Activated CD8-positive, alpha-beta memory T cell treated with anti-CD3 and anti-CD28 coated beads, Interleukin-2, amount 50 U/mL, for 24 hours (primary cell): ENCODE results near the gene BMERB1.
"Not testable (repeated sequence)": the region's sequence is repeated elsewhere in the genome, so short reads cannot be mapped to it uniquely, and the experiment has no call there.

Experiments
- DNase-seq: peaks from one replicate; pipeline ENCODE4 v3.0.0-alpha.2; 2020; ENCODE audit errors: extremely low read depth

BMERB1 gene

DNA sequence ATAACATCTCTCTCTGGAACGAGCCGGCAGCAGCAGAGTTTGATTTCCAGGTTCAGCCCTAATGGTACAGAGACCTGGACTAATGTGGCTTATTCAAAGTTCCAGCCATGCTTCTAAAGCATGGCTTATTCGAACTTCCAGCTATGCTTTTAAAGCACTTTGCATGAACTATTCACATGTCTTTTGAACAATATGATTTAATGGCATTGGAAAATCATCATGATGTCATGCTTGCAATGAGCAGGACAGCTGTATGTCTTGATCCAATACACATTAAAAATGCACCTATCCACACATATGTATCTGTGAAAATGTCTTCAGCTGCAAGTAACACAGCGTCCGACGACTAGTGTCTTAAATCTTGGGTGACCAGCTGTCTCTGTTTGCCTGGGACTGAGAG lies 122.9 kb downstream of the BMERB1 start:
- no peak for DNase-seq

DNA sequence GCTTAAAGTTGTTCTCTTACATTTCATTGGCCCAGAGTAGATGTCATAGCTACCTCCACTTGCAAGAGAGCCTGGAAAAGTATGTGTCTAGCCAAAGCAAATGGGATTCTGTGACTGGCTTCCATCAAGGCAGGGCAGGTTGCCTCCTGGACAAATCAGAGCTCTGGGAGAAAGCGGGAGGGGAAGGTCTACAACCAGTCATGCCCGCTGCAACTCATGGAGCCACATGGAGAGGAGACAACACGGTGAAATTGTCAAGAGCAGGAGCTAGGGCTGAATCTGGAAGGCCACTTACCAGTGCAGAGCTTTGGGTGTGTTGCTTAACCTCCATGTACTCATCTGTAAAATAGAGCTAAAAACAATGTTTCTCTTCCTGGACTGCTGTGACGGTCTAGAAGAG lies 124.8 kb downstream of the BMERB1 start:
- DNase-seq: no peak

DNA sequence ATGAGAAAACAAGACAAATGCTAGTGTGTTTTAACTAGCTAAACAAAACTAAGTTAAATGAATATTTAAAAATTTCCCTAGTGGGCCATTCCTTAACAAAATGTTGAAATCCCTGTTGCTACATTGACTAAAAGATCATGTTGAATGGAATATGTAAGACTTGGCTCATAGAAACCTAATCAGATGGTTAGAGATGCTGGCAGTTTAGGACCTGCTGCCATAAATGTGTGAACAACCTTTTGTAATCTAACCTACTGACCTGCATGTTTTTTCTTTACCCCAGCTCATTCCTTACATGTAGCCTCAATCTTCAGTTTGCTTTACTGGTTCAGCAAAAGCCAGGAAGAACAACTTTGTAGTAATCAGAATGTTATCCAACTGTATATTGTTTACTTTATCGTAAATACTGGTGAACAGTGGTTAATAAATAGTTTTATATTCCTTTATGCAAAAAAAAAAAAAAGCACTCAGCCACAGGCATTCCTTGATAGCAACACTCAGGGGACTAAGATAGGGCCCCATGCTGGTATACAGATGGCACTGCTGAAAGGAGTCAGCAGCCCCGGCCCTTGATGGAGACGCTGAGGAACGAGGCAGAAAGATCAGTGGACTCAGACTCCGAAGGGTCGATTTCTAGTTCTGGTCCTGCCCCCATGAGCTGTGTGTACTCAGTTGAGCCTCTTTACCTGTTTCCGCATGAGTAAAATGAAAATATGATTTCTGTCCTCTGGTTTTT lies 130.4 kb downstream of the BMERB1 start:
- no peak for DNase-seq

DNA sequence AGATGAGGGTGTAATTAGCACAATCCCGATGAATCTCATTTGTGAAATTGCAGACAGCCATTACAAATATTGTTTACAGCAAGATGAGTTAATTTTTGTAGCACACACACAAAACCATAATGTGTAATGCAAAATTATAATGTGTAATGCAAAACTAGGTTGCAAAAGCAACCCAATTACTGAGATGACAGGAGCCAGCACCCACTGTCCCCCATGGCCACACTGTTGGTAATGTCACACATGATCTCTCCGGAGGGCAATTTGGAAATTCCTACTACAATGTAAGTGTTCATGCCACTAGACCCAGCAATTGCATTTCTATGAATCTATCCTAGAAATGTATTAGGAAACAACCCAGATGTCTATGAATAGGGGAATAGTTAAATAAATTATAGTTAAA lies 131.7 kb downstream of the BMERB1 start:
- DNase-seq: no peak

- DNase-seq: no peak
Measured at GRCh38 chr16:15567823-15568222, 133.4 kb downstream of the BMERB1 start.

GRCh38 chr16:15570666-15571065 lies 136.3 kb downstream of the BMERB1 start:
- not testable (repeated sequence) for DNase-seq

DNA sequence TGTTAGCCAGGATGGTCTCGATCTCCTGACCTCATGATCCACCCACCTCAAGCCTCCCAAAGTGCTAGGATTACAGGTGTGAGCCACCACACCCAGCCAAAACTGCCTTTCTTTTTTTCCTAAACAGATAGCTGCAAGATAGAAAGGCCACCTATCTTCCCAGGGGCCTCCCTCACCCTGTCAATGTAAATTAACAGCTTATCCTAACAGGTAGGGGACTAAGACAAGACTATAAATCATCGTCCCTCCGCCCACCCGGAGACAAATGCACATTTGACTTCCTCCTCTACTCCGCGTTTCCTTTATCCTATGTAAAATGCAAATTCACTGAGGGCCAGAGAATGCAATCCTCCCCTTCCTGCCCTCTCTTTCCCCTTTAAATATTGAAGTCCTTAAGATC lies 137.2 kb downstream of the BMERB1 start:
- DNase-seq: no peak

DNA sequence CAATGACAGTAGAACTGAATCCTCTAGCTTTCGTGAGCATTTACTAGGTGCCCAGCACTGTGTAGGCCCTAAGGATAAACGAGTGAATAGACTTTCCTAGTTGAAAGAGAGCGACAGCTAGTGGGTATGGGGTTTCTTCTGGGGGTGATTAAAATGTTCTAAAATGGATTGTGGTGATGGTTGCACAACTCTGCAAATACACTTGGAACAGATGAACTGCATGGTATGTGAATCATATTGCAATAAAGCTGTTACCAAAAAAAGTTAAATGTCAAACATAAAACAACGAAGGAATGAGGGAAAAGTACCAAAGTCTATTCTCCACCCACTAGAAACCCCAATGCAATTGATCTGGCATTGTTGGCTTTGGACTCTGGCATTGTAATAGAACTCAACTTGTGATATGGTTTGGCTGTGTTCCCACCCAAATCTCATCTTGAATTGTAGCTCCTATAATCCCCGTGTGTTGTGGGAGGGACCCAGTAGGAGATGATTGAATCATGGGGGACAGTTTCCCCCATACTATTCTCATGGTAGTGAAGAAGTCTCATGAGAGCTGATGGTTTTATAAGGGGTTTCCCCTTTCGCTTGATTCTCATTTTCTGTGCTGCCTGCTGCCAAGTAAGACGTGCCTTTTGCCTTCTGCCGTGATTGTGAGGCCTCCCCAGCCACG lies 138.1 kb downstream of the BMERB1 start:
- DNase-seq: no peak

- DNase-seq: no peak
Measured at GRCh38 chr16:15573274-15573895, 139.0 kb downstream of the BMERB1 start.

- DNase-seq: not testable (repeated sequence)
Measured at GRCh38 chr16:15573896-15574613, 139.7 kb downstream of the BMERB1 start.

GRCh38 chr16:15574614-15574948 lies 140.2 kb downstream of the BMERB1 start:
- DNase-seq: no peak

- DNase-seq: no peak
Measured at GRCh38 chr16:15575293-15576049, 141.1 kb downstream of the BMERB1 start.

- DNase-seq: no peak
Measured at GRCh38 chr16:15576960-15577958, 142.9 kb downstream of the BMERB1 start.

- DNase-seq: no peak
Measured at GRCh38 chr16:15578824-15579223, 144.4 kb downstream of the BMERB1 start.

GRCh38 chr16:15581127-15581815 lies 146.9 kb downstream of the BMERB1 start:
- no peak for DNase-seq

- DNase-seq: no peak
Measured at GRCh38 chr16:15583526-15583925, 149.1 kb downstream of the BMERB1 start.

DNA sequence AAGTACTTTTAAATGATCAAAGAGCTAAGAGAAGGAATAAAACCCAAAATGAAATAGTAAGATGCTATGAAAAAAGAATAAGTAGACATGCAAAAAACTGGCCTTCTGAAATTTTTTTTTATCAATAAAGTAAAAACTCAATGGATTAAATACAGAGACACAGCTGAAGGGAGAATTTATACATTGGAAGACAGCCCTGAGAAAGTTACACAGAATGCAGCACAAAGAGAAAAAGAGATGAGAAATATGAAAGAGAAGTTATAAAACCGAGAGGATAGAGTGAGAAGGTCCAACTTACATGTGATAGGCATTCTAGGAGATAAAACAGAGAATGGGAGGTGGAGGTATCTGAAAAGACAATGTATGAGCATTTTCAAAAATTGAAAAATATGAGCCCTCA lies 151.6 kb downstream of the BMERB1 start:
- DNase-seq: no peak

DNA sequence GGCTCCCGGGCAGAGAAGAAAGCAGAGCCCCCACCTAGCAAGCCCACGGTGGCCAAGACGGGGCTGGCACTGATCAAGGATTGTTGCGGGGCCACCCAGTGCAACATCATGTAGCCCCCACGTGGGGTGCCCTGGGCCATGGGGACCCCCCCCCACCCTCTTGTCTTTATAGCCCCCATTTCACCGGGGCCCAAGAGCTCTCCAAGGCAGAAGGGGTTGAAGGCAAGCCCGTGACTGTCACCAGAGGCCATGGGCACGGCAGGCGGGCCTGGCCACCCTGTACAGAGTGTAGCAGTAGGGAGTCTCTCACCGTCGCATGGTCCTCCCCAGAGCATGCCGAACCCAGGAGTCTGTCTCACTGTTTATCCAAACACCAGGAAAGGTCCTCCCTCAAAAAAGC lies 152.3 kb downstream of the BMERB1 start:
- DNase-seq: no peak

DNA sequence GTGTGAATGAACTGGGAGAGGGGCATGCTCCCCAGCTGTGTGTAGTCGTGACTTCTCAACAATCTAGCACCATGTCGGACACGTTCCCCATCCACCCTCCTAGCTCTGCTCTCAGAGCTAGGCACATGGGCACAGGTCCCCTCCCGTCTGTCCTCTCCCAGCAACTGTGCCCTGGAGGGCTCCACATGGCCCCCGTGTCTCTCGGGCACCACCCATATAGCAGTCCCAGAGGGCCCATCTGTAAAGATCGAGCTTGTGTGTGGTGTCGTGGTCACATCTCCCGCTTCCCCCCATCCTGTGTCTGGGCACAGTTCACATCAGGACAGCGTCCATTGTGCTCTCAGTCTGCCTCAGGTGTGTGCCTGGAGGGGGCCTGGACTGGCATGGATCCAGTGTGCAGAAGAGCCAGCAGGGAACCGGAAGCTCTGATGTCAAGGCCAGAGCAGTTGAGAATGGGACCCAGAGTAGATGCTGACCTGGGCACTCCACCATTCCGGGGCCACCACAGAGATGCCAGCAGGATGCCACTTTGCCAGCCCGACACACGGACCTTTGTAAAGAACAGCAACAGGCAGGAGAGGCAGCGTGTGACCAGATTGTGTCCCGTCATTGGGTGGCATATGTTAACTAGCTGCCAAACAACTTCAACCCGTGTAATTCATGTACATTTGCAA lies 152.9 kb downstream of the BMERB1 start:
- DNase-seq: no peak
